HG03442 (cell line): ENCODE measurements around the gene DEGS2.
"Not testable (repeated sequence)": the region's sequence is repeated elsewhere in the genome, so short reads cannot be mapped to it uniquely, and the experiment has no call there.

Experiments used
- ATAC-seq: cut with Tn5 transposase; IDR thresholded peaks from one replicate; pipeline ENCODE4 v1.9.1; 2021; ENCODE audit warnings: mild to moderate bottlenecking, moderate library complexity; ENCODE audit not compliant: unreplicated experiment

DEGS2 gene

DNA sequence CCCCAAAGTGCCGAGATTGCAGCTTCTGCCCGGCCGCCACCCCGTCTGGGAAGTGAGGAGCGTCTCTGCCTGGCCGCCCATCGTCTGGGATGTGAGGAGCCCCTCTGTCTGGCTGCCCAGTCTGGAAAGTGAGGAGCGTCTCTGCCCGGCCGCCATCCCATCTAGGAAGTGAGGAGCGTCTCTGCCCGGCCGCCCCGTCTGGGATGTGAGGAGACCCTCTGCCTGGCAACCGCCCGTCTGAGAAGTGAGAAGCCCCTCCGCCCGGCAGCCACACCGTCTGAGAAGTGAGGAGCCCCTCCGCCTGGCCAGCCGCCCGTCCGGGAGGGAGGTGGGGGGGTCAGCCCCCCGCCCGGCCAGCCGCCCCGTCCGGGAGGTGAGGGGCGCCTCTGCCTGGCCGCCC lies 21.2 kb upstream of the DEGS2 start:
- ATAC-seq = not testable (repeated sequence)

DNA sequence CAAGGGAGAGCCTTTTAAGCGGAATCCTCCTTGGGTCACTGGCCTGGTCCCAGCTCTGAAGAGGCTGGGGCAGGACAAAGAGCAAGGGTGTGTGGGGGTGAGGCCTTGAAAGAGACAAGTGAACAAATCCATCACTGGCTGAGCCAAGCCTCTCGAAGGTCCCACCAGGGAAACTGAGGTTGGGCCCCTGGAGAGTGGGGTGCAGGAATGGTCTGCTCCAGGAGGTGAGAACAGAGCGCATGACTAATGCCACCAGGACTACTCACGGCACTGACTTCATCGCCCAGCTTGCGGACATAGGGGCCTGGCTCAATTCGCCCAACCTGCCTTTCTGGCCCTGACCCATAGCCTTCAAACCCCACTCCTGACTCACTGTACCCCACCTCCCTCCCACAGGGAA lies 19.2 kb upstream of the DEGS2 start:
- ATAC-seq = no peak

DNA sequence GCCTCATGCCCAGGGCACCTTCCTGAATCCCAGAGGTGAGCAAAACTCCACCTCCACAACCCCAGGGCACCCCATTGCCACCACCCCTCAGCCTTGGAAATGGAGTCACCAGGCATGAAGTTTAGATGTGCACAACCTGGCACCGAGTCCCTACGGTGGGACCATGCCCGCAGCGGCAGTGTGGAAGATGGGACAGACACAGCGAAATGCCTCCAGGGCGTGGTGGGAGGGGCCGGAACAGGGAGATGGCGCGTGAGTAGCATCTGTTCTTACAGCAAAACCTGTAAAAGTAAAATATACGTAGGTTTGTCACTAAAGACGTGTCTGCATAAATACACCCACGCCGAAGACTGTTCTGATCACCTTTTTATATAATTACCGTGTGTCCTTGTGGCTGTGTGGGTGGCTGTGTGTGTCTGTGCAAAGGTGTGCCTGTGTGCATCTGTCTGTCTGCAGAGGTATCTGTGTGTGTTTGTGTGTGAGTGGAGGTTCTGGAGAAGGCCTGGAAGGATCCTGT lies 17.4 kb upstream of the DEGS2 start:
- ATAC-seq = no peak

DNA sequence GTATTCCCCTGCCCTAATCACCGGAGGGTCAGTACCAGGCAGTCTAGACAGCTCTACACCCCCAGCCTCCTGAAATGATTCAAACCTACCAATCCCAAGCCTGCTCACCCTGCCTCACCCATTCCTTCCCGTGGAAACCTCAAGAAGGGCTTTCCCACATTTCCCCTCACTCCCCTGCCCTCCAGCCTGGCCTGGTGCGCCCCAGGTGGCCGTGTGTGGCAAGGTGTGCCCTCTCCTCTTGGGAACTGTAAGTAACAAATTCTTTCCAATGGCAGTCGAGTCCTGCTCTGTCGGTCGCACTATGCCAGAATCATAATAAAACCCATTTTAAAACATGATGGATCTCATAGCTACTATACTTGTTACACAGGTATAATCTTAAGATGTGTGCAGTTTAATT lies 13.9 kb upstream of the DEGS2 start:
- ATAC-seq = no peak

DNA sequence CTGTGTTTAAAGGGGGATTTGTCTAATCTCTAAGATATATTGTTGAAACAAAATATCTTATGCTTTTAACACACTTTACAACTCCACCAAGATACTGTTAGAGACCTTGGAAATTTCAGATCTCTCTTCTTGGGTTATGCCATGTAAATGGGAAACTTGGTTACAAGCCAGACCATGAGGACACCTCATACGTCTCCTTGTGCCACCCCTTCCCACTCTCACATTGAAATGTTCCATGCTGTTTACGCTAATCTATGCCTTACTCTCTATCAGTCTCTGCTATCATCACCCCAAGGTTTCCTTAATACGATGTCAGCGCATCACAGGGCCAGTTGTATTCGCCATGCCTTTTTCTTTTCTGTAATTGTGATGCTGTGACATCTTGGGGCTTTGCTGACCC lies 13.4 kb upstream of the DEGS2 start:
- ATAC-seq = no peak

DNA sequence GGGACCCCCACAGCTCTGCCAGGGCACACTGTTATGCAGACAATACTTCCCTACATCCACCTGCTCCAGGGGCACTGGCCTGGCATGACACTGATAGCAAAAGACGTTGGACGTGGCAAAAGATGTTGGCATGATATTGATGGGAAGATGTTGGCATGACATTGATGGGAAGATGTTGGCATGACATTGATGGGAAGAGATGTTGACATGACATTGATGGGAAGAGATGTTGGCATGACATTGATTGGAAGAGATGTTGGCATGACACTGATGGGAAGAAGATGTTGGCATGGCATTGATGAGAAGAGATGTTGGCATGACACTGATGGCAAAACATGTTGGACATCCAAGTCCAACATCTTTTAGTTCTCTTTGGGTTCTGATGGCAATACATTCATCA lies 11.4 kb upstream of the DEGS2 start:
- ATAC-seq = no peak

DNA sequence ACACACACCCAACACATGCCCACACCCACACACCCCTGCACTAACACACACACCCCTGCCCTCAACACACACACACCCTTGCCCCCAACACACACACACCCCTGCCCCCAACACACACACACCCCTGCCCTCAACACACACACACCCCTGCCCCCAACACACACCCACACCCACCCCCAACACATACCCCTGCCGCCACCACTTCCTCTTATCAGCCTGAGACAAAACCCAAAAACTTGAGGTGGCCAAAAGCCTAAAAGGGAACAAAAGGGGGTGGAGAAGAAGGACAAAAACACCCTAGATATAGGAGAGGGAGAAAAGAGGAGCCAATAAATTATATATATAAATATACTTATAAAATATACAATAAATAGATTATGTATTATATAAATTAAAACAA lies 9.1 kb upstream of the DEGS2 start:
- ATAC-seq = no peak

DNA sequence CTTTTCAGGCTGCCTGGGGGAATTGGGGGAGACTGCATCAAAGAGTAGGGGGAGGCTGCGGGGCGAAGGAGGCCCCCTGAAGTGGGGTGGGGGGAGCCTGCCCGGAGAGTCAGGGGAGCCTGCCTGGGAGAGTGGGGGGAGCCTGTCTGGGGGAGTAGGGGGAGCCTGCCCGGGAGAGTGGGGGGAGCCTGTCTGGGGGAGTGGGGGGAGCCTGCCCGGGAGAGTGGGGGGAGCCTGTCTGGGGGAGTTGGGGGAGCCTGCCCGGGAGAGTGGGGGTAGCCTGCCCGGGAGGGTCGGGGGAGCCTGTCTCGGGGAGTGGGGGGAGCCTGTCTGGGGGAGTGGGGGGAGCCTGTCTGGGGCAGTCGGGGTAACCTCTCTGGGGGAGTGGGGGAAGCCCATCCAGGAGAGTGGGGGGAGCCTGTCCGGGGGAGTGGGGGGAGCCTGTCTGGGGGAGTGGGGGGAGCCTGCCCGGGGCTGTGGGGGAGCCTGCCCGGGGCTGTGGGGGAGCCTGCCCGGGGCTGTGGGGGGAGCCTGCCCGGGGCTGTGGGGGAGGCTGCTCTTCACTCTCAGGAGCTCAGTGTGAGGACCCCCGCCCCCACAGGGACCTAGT lies 6.5 kb upstream of the DEGS2 start:
- ATAC-seq = no peak

DNA sequence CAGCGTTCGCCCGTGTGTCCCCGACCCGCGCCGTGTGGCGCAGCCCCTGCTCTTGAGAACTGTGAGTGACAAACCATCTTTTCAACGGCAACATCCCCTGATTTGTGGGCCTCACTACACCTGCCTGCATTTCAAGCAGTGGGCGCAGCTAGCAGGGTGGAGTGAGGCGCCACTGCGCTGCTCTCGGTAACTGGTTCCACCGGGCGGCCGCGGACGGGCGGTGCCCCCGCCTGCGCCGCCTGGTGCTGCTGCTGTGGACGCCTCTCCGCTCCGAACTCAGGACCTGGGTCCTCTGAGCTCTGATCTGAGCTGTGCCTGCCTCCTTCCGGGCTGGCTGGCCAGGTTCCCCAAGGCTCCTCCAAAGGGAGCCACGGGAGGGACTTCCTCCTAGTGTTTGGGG lies 5.9 kb upstream of the DEGS2 start:
- no peak for ATAC-seq

DNA sequence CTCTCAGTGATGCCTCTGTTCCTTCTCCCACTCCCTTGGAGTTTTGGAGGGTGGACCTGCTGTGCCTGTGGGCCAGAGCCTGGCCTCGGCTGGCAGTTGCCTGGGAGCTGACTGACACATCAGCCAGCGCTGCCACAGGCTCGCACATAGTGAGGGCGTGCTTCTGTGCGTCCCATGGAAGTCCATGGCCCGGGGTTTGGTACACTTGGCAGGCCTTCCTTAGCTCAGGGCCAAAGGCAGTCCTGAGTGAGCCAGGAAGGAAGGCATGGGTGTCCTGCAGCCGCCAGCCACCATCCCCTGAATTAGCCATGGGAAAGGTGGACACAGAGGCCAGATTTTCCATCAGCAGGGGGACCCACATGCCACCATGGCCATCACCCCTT lies 1.1 kb upstream of the DEGS2 start:
- ATAC-seq = no peak

DNA sequence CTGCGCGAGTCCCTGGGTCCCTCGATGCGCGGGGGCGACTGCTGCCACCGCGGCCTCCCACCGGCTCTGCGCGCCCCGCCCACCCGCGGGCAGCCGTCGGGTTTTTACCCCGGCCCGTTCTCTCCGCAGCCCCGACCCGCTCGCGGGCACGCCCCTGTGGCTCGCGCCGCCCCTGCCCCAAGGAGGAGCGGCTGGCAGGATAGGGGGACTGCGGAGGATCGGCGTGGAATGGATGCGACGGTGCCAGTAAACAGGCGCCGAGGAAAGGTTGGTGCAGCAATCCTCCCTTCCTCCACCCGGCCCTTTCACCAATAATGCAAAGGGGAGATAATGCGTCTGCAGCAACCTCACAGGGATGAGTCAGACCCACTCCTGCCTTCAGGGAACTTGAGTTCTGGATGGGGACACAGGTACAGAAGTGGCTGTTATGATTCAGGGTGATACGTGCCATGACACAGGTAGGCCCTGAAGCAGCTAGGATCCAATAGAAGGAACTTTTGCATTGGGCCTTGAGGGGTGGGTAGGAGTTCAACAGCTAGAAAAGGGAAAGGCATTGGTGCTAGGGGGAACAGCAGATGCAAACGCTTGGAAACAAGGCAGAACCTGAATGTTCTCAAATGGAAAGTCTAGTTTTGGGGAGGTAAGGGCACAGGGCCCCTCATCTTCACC lies 554 bp upstream of the DEGS2 start:
- ATAC-seq = peak; percentile 14

DNA sequence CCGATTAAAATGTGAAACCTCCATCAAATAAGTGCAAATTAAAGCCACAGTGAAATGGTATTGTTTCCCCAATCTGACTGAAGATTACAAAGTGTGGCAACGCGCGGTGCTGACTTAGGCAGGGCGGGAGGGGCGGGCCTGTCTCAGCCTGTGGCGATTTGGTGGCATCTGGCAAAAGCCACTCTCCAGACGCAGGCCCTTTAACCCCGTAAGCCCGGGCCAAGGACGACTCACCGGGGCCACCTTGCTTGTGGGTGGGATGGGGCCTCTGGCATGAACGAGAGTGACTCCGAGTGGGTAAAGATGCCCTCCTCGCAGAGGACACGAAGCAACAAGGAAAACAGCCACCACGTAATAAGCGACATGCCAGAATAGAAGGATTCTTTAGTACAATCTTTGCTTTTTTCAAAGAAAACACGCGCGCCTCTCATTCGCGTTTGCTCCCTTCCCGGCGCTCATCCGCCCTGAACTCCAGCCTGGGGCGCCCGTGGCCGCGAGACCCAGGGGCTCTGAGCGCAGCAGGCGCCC lies 815 bp downstream of the DEGS2 start:
- ATAC-seq = no peak

DNA sequence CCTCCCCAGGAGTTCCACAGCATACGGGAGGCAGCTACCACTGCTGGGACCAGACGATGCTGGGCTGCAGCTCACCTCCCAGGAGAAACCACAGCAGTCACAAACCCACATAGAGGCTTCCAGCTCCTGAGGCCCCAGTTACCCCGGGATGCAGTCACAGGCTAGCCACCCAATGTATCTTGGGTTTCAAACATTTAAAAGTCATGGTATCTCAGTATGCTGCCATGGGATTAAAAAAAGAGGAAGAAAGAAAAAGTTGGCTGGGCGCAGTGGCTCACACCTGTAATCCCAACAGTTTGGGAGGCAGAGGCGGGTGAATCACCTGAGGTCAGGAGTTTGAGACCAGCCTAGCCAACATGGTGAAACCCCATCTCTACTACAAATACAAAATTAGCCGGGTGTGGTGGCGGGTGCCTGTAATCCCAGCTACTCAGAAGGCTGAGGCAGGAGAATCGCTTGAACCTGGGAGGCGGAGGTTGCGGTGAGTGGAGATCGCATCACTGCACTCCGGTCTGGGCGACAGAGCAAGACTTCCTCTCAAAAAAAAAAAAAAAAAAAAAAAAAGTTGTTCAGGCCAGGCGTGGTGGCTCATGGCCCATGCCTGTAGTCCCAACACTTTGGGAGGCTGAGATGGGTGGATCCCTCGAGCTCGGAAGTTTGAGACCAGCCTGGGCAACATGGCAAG lies 1.8 kb downstream of the DEGS2 start:
- ATAC-seq = not testable (repeated sequence)

DNA sequence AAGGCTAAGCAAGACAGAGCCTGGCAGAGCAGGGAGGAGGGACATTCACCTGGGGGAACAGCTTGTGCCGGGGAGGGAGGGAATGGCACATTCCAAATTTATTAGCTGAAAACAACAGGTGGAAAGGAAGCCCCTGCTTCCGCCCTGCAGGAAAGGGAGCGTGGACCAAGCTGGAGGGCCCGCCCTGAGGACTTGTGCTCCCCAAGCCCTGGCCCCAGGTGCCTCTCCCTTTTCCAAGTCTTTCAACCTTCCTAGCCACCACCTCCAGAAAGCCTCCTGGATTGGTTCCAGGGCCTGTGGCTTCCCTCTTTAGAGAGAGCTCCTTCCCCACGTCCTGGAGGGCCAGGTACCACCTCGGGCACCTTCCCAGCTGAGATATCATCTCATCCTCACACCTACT lies 2.7 kb downstream of the DEGS2 start:
- ATAC-seq = no peak

DNA sequence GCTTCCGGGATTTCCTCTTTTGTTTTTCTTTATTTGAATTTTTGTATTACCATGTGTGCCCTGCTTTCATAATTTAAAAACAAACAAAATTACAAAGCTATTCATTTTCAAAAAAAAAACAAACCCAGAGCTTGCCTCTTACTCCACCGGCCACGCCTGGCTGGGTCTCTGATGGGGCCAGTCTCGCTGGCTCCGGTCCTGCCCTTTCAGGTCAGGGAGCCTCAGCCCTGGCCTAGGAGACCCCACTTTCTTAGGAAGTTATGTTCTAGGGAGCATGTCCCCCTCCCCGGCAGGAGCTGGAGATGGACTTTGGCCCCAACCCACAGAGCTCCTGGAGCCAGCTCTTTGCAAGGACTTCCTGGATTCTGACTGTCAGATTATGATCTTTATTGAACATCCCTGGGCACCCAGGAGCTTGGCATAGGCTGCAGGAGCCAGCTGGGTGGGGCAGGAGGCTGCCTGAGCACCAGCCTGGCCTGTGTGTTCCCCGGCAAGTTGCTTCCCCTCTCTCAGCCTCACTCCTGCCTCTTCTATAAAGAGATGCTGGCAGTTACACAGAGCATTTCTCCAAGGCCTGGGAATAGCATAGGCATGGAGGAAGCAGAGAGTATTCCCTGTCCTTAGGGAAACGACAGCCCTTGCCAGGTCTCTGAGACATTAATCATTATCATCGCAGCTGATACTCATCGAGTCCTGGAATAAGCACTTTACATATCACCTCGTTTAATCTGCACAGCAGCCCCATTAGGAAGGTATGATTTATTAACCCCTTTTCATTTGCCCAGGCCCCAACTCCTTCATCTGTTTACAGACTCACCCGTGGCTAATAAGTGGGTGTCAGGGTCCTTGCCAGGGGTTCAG lies 3.5 kb downstream of the DEGS2 start:
- ATAC-seq = no peak

DNA sequence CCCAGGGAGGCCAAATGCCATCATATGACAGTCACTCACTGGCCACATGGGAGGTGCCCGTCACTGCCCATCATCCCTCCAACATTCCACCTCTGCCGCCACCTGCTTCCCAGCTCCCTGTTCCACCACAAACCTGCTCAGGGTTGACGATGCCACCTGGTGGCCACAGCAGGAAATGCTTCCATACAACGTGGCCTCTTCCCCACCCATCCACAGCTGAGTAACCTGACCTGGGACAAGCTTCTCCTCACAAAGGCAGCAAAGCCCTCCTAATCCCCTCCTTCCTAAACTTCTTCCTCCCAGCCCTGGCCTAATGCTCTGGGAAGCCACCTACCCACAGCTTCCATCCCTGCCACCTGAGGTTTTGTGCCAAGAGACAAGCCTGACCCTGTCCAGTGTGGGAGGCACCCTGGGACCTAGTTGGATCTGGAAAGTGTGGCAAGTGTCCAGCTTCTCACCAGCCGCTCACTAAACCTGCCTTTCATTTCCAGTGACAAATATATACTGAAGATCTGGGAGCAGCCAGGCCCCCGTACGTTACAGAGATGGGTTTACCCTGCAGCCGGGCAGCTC lies 4.3 kb downstream of the DEGS2 start:
- ATAC-seq = no peak

DNA sequence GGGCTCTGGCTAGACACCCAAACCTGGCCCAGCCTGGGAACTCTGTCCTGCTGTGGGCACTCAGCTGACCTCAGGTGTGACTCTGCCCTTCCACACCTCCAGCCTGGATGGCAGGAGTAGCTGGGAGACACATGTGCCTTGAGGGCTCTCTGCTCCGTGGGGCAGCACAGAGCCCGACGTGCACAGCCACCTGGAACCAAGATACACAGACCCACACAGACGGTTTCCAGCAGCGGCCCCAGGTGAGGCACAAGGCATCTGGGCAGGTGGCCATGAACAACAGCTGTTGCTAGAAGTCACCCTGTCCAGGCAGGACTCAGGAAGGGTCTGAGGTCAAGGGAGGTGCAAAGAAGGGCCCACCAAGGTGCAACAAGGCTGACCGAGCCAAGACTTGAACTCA lies 5.9 kb downstream of the DEGS2 start:
- no peak for ATAC-seq

DNA sequence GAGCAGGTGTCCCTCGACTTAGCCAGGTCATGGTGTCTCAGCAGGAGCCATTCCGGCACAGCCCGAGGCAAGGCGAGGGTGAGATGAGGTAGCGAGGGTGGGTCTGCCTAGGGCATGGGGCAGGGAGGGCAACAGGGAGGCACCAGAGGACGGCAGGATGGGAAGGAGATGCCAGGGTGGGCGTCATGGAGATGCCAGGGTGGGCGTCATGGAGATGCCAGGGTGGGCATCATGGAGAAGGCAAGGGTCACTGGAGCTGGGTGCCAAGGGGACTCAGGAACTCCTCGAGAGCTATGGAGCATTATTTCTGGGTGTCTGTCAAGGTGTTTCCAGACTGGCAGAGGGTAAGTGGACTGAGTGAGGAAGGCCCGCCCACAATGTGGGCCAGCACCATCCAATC lies 7.4 kb downstream of the DEGS2 start:
- no peak for ATAC-seq

DNA sequence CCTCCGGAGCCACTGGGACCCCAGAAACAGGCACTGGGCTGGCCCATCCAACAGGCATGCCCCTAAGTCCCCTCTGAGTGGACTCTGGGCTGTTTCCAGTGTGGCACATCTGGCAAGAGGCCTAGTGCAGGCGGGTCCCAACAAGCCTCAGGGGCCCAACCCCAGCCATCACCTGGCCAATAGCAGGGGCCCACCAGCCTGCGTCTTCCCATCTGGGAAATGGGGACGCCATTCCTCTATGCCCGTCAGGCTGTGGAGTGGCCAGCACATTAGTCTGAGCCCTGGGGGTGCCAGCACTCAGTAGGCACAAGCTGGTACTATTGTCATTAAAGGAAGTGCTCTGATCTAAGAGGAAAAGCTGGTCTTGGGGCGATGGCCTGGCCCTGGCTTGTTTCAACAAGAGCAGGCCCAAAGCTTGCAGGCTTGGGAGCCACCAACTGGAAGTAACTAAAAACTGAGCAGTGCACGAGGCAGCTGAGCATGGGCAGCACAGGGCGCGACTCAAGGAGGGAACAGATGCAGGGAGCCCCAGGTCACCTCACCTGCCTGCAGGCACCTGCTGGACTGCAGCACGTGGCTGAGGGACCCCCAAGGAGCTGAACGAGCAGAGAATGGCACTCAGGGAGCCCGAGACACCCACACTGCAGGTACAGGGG lies 8.4 kb downstream of the DEGS2 start:
- ATAC-seq = no peak
